TTC549 (cell line): ENCODE data around the gene SERBP1.
"Not testable (repeated sequence)": the region's sequence is repeated elsewhere in the genome, so short reads cannot be mapped to it uniquely, and the experiment has no call there.

Experiments
- FAIRE-seq: peaks from 2 replicates; lab custom pipeline; 2012; peaks lifted over from hg19 to GRCh38; lab: Jason Lieb, UNC

The SERBP1 gene

DNA sequence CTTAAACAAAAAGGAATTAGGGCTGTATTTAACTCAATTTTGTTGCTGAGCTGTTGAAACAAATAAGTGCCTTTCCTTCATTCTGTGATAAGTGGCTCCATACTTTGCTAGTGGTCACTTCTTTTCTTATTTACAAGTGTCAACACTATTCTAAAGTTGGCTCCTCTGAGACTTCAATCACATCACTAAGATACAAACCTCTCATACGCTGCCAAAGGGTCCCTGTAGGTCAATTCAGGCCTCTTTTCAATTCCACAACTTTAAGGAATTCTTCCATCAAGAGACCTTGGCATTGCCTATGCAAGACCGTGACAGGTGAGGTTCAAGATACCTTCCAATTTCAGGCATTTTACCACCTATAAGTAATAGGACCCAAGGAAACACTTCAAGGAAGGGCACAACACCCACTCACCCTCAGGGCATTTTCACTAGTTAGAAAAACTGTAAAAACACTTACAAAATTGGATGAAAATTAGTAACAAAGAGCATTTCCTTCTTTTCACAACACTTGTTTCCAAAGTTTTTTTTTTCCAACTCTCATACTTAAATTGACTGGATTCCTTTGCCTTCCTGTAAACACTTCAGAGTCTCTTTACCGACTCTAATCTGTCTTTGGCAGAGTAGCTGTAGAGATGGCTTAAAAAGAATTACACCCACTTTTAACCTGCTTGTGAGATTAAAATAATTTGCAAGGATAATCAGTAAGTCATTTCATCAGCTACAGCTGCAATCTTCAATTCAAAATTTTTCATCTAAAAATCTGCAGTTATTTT, 24.5 kb downstream of the SERBP1 start:
- FAIRE-seq = no peak

DNA sequence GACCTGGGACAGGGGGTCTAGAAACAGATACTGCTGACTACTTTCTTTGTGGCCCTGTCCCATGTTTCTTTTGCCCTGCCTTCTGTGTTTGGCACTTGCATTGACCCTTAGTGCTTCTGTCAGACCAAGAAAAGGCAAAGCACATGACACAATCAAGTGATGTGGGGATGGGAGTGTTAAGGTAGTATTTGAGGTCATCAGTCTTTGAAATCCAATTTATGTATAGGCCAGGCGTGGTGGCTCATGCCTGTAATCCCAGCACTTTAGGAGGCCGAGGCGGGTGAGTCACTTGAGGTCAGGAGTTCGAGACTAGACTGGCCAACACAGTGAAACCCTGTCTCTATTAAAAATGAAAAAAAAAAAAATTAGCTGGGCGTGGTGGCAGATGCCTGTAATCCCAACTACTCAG, 26.0 kb downstream of the SERBP1 start:
- no peak for FAIRE-seq

DNA sequence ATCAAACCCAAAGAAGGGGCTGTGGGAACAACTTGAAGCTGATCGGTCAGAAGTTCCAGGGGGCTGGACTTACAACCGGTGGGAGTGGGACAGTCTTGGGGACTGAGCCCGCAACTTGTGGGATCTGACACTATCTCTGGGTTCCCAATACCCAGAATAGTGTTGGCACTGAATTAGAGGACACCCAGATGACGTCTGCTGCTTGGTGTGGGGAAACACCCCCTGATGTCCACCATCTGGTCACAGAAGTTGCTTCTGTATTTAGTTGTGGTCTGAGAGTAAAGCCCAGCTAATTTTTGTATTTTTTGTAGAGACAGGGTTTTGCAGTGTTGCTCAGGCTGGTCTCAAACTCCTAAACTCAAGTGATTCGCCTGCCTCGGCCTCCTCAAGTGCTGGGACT, 28.8 kb downstream of the SERBP1 start:
- FAIRE-seq = no peak

DNA sequence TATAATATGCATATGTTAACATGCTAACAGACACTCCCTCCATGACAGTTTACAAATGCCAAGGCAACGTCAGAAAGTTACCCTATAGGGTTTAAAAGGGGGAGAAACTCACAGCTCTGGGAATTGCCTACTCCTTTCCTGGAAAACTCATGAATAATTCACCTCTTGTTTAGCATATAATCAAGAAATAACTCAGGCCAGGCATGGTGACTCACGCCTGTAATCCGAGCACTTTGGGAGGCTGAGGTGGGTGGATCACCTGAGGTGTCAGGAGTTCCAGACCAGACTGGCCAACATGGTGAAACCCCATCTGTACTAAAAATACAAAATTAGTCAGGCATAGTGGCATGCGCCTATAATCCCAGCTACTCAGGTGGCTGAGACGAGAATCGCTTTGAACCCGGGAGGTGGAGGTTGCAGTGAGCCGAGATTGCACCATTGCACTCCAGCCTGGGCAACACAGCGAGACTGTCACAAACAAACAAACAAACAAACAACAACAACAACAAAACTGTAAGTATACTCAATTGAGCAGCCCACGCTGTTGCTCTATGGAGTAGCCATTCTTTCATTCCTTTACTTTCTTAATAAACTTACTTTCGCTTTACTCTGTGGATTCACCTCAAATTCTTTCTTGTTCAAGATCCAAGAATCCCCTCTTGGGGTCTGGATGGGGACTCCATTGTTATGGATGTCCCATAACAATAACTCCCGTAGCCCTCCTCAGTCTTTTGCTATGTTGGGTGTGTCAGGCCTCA, 30.0 kb downstream of the SERBP1 start:
- not testable (repeated sequence) for FAIRE-seq

DNA sequence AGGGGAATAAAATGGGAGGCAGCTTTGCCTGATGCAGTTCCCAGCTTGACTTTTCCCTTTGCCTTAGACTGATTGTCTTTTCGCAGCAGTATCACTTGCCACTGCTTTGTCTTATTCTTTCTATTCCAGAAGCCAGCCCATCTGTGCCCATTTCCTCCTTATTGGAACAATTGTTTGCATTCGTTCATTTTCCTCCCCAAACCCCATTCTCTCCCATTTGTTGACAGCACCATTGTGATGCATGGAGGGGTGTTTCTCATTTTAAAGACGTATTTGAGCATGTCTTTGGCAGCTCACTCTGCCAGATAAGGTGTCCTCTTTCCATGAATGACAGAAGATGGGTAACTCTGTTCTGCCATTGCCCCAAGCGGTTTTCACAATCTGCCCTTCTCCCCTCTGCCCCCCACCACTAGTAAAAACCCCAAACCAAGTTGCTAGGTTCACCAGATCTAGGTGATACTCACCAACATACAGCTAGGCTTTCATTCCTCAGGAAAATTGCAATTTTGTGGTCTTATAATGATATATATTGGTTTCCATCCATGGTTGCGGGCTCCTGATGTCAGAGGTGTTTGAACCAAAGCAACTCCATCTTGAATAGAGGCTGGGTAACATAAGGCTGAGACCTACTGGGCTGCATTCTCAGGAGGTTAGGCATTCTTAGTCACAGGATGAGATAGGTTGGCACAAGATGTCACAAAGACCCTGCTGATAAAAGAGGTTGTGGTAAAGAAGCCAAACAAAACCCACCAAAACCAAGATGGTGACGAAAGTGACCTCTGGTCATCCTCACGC, 30.8 kb downstream of the SERBP1 start:
- no peak for FAIRE-seq

DNA sequence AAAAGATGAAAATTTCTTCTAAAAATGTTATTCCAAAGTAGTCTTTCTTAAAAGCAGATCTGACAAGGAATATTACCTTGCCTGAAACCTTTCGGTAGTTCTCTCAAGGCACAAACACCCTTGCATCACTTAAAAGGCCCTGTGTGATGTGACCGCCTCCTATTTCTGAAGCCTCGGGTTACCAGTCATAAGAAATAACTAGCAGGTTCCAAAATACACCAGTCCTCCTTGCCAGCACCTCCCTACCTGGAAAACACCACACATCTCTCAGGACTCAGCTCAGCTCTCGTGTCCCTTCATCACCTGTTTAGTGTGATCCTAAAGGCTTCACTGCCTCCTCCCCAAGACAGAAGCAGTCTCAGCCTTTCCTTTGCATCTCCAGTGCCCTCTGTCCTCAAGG, 35.7 kb downstream of the SERBP1 start:
- no peak for FAIRE-seq

DNA sequence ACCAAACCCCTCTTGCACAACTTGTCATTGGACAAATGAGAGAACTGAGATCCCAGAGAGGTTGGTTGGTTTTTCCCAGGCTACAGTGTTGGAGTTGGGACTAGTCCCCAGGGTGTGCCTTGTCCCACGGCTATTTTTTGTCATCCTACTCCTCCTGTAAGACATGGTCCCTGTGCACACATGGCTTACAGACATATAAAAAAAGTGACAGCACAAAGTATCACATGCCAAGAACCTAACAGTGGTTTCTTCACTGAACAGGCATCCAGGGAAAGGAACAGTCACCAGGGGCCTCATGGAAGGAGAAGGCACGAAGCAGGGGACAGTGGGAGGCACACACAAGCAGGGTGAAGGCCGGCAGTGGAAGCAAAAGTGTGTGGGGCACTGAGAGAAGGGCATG, 36.5 kb downstream of the SERBP1 start:
- FAIRE-seq = no peak

DNA sequence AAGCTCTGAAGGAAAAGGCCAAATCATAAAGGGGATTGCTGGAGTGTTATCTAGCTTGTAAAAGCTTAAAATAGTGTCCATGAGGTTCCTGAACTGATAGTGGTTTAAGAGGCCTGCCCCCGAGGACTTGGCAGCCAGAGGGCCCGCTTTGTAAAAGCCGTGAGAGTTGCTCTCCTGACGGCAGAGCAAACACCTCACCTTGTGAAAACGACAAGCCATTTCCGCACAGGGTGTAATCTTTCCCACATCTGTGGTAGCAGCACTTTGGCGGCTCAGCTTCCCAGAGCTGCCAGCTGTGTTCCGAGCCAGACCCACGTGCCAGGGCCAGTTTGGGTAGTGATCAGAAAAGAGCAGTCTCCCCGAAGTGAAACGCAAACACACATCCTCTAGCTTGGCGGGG, 37.0 kb downstream of the SERBP1 start:
- no peak for FAIRE-seq

DNA sequence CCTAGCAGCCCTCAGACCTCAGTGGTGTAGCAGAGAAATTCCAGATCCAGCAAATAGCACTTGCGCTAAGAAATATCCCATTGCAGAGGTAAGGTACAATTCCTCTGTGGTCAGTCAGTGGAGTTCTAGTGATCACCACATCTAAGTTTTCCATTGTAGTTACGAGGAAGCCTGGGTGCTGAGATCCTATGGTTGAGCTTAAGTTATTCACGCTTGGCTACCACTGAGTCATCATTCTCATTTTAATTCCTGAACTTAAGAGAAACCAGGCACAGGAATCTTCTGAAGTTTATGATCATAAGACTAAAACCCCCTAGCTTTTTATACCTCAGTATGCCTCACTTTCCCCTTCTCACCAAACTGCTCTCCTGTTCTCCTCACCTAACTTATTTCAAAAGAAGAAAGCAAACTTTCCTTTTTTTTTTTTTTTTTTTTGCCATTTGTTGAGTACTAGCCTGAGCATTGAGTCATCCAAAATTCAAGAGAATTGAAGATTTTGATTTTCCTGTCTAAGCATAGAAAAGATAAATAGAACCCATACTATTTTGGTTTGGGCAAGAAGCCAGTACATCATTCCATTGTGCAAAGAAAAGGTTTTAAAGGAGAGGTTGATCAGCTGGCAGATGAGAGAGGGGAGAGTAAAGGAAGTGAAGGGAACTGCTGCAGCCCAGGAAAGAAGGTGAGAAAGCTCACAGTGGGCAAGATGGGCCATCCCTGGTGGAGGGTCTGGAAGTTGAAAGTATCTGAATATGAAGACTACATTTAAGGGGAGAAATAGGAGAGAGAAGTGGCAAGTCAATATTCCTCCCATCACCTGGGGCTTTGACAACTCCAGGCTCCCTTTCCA, 39.9 kb downstream of the SERBP1 start:
- FAIRE-seq = no peak

DNA sequence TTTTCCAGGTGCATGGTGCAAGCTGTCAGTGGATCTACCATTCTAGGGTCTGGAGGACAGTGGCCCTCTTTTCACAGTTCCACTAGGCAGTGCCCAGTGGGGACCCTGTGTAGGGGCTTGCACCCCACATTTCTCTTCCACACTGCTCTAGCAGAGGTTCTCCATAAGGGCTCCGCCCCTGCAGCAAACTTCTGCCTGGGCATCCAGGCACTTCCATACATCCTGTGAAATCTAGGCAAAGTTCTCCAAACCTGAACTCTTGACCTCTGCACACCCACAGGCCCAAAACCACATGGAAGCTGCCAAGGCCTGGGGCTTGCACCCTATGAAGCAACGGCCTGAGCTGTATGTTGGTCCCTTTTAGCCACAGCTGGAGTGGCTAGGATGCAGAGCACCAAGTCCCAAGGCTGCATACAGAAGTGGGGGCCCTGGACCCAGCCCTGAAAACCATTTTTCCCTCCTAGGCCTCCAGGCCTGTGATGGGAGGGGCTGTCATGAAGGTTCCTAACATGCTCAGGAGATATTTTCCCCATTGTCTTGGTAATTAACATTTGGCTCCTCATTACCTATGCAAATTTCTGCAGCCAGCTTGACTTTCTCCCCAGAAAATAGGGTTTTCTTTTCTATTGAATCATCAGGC, 46.1 kb downstream of the SERBP1 start:
- FAIRE-seq = no peak

DNA sequence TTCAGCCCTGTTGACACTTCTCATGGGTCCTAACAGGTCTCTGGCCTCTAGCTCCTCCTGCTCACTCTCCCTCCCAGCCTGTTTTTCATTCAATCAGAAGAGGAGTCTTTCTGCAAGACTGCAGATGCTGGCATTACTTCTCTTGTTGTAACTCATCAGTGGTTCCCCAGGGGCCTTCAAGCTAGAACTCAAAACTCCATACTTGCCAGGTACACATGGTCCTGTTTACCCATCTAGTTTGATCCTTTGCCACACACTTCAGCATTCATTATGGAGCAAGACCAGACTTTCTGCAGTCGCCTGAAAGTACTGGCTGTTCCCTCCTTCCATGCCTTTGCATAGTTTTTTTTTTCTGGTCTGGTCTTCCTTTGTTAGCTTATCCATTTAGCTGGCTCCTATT, 47.9 kb downstream of the SERBP1 start:
- no peak for FAIRE-seq

DNA sequence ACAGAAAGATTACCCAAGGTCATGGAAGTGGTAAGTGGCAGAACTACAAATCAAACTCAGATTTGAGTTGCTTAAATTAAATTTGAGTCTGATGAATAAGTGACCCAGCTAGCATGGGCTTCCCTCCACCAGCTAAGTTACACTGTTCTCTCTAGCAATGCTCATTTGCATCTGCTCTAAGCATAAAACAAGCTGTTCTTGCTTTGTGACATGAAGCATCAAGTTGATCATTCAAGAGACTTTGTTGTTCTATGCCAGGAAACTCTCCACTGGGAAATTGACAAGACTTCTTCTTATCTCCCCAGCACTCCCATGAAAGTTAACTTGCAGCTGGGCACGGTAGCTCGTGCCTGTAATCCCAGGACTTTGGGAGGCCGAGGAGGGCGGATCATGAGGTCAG, 49.0 kb downstream of the SERBP1 start:
- FAIRE-seq = no peak

DNA sequence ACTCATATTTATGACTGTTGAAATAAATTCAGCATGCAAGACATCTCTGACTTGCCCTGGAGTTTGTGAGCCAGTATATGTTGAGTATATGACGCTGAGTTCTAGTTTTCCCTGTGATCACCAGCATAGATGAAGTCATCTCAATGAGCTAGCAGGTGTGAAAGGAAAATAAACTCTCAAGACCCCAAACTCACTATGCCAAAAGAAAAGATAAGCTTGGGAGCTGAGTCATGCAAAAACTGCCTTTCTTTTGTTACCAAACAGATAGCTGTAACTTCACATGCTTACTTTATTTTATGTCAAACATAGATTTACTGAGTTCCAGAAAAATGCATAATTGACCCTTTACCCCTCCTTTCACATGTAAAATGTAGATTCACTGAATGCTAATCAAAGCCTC, 52.9 kb downstream of the SERBP1 start:
- no peak for FAIRE-seq

DNA sequence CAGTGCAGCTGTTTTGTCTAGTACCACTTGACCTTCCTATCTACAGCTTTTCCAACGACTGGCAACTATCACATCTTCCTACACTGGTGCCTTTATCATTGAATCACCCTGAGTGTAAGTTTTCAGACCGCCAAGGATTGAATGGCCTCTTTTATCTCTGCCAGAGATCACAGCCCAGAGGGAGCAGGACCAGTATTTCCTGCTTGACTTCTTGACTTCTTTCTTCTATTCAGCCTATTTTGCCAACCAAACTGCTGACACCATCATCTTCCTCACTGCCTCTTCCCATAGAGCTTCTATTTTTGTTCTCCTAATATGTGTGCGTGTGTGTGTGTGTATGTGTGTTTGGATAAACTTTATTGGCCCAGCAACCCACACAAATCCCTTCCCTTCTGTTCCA, 53.8 kb downstream of the SERBP1 start:
- no peak for FAIRE-seq

DNA sequence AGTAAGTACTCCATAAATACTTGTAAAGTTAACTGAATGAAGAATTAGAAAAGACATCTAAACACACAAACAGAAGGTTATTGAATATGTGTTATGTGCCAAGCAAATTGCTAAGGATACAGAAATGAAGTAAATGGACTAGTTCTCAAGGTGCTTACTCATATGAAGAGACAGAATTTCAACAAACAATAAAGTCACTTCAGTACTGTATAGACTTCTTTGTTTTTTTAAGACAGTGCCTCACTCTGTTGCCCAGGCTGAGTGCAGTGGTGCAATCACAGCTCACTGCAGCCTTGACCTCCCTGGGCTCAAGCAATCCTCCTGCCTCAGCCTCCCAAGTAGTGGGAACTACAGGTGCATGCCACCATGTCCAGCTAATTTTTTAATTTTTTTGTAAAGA, 57.3 kb downstream of the SERBP1 start:
- FAIRE-seq = no peak

DNA sequence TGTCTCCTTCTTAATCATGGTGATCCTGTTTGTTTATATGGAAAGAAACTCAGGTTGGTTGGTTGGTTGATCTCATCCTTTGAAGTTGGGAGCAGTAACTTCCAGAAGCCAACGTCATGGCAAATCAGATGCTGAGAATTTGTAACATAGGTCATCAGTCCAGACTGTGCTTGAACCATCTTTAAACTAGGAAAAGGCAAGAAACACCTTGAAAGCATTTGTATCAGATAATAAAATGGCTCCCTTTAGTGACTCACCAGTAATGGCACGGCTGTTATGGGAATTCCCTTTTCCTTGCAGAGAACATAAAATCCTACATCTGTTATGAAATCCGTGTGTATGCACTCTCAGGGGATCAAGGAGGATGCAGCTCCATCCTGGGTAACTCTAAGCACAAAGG, 58.1 kb downstream of the SERBP1 start:
- no peak for FAIRE-seq

DNA sequence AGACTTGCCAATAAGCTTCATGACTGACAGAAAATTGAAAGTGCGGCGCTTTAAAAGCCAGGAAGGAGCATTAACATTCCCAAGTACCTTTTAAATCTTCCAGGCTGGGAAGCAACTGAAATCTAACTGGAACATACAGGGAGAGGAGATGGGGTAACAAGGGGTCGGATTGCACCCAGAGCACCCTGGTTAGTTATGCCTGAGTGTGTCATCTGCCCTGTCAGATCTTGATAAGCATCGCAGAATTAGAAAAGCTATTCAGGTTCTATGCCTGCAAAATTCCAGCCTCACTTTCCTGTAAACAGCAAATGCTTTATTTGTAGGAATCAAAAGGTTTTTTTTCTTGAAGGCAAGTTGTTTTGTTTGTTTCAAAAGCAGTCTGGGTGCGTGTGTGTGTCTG, 58.5 kb downstream of the SERBP1 start:
- no peak for FAIRE-seq

DNA sequence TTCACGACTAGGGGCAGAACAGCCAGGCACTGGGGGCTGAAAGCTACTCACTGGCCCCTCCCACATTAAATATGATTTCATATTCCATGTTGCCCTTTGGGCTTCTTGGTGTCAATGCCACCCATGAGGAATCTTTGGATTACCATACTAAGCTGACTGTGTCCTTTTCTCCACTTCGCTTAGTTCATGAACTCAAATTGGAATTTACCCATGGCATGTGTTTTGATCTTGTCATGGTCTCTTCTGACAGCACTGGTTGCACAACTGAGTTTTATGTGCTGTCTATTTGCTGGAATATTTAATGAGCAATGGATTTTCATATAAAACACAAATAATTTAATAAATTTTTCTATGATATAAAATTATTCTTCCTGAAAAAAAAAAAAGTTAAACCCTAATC, 59.2 kb downstream of the SERBP1 start:
- no peak for FAIRE-seq

DNA sequence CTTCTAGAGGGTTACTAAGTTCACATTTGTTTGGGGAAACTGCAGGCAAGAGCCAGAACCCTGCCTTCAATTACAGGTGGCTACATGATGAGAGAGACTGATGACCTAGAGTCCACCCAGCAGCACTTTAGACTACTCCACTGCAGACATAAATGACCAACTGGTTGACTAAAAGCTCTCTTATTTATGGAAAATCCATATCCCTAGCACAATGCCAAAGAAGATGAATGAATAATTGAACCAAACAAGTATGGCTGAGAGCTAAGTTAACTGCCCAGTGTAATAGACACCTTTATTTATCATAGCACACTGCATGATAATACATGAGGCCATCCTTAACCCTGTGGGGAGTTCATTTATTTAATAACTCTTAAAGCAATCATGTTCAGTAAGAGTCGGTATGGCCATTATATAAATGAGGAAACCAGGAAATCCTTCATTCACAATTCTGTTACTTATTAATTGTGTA, 62.1 kb downstream of the SERBP1 start:
- no peak for FAIRE-seq

DNA sequence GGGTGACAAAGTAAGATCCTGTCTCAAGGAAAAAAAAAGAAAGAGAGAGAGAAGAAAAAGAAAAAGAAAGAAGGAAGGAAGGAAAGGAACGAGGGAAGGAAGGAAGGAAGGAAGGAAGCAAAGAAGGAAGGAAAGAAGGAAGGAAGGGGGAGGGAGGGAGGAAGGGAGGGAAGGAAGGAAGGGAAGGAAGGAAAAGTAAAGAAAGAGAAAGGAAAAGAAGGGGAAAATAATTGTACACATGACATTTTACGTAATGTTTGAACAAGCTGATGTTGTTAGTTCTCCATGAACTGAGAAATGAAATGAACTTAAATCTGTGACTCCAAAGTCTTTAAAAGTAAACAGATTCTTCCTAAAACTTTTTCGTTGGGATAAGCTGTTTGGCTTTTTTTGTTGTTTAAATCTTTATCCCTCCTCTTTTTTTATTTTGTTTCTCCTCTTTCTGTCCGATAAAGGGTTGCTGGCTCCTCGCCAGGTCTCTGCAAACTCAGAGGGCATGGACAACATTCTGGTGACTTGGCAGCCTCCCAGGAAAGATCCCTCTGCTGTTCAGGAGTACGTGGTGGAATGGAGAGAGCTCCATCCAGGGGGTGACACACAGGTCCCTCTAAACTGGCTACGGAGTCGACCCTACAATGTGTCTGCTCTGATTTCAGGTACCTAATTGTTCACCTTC, 62.7 kb downstream of the SERBP1 start:
- FAIRE-seq = no peak

DNA sequence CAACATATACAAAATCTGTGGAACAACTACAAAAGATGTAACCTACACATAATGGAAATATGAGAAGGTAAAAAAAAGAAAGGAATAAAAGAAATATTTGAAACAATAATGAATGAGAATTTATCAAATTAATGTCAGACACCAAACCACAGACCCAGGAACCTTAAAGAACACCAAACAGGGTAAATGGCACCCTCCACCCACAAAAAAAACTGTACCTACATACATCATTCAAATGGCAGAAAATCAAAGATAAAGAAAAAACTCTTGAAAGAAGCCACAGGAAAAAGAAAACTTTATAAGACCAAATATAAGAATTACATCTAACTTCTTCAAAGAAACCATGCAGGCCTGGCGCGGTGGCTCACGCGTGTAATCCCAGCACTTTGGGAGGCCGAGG, 68.6 kb downstream of the SERBP1 start:
- FAIRE-seq = no peak
